ENCODE results near the gene MUC13. TPM values are rescaled to one million over a fixed set of nuclear protein-coding genes. Genes with fewer than 3 reads are reported as not detected.

The MUC13 gene
- polyA plus RNA-seq, 1 donor from 2014 or later, result not detected

DNA sequence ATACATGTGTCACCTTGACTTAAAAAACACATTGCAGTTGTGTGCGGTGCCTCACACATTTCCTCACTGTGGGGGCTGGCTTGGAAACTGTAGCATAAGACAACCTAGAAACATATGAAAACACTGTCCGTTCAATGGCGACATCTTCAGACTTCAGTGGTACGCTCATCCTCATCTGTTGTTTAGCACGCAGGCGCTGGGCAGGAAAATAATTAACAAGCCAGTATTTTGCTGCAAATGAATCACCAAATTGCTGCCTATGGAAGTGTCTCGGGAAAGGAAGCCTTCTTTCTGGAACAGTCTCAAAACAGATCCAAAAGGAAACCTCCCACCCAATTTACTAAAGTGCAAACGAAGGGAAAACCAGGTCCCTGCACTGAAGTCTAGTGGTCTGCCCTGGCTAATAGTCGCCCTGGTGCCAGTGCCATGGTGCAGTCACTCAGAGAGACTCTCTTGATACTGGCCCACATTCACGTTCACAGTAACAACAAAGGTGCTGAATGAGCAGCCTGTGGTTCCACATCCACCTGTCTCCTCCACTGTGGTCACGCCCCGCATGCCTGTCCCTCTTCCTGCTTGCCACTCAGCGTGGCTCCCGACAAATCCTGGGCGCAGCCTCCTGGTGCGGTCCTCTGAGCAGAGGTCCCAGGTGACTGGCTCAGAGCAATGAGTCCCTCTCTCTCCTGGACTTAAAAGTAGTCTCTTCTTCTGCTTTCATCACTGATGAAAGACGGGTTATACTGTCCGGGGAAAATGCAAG, 35.6 kb upstream of the MUC13 start:
- no peak overlapping the region for H3K27ac ChIP-seq (ENCODE audit: low read length)
- no peaks in the 10 kb centered on the region for H3K9me3 ChIP-seq (ENCODE audit: low read length)
- no peaks in the 10 kb centered on the region for H3K9me2 ChIP-seq (ENCODE audit: insufficient read depth, low read length)
- no peaks in the 10 kb centered on the region for H3K36me3 ChIP-seq (ENCODE audit: insufficient read depth, low read length)
- H3F3A ChIP-seq (ENCODE audit: insufficient read depth, low read length, poor library complexity, severe bottlenecking), result no peaks in the 10 kb centered on the region
- no peaks in the 10 kb centered on the region for H3K27me3 ChIP-seq (ENCODE audit: insufficient read depth, low read depth, low read length)
- H2AFZ ChIP-seq (ENCODE audit: low read depth, low read length), result no peak overlapping the region
- H3K9ac ChIP-seq (ENCODE audit: low read length), result no peak overlapping the region
- no peak for TF ChIP-seq SMC3 (conservative IDR thresholded peaks at IDR 0.05; ENCODE audit: poor library complexity)
- no peak for TF ChIP-seq EP300 (conservative IDR thresholded peaks at IDR 0.05; ENCODE audit: poor library complexity, severe bottlenecking)
- TF ChIP-seq, protein P1, sequence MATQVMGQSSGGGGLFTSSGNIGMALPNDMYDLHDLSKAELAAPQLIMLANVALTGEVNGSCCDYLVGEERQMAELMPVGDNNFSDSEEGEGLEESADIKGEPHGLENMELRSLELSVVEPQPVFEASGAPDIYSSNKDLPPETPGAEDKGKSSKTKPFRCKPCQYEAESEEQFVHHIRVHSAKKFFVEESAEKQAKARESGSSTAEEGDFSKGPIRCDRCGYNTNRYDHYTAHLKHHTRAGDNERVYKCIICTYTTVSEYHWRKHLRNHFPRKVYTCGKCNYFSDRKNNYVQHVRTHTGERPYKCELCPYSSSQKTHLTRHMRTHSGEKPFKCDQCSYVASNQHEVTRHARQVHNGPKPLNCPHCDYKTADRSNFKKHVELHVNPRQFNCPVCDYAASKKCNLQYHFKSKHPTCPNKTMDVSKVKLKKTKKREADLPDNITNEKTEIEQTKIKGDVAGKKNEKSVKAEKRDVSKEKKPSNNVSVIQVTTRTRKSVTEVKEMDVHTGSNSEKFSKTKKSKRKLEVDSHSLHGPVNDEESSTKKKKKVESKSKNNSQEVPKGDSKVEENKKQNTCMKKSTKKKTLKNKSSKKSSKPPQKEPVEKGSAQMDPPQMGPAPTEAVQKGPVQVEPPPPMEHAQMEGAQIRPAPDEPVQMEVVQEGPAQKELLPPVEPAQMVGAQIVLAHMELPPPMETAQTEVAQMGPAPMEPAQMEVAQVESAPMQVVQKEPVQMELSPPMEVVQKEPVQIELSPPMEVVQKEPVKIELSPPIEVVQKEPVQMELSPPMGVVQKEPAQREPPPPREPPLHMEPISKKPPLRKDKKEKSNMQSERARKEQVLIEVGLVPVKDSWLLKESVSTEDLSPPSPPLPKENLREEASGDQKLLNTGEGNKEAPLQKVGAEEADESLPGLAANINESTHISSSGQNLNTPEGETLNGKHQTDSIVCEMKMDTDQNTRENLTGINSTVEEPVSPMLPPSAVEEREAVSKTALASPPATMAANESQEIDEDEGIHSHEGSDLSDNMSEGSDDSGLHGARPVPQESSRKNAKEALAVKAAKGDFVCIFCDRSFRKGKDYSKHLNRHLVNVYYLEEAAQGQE (IDR thresholded peaks at IDR 0.05; ENCODE audit: borderline replicate concordance), result no peak
- no peak for TF ChIP-seq RAD21 (conservative IDR thresholded peaks at IDR 0.05)
- TF ChIP-seq MXI1 (conservative IDR thresholded peaks at IDR 0.05; ENCODE audit: poor library complexity, severe bottlenecking), result no peak
- no peak for TF ChIP-seq POLR2AphosphoS5 (IDR thresholded peaks at IDR 0.05)
- TF ChIP-seq, protein P2, sequence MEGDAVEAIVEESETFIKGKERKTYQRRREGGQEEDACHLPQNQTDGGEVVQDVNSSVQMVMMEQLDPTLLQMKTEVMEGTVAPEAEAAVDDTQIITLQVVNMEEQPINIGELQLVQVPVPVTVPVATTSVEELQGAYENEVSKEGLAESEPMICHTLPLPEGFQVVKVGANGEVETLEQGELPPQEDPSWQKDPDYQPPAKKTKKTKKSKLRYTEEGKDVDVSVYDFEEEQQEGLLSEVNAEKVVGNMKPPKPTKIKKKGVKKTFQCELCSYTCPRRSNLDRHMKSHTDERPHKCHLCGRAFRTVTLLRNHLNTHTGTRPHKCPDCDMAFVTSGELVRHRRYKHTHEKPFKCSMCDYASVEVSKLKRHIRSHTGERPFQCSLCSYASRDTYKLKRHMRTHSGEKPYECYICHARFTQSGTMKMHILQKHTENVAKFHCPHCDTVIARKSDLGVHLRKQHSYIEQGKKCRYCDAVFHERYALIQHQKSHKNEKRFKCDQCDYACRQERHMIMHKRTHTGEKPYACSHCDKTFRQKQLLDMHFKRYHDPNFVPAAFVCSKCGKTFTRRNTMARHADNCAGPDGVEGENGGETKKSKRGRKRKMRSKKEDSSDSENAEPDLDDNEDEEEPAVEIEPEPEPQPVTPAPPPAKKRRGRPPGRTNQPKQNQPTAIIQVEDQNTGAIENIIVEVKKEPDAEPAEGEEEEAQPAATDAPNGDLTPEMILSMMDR (IDR thresholded peaks at IDR 0.05; ENCODE audit: poor library complexity, severe bottlenecking), result no peak
- no peak for TF ChIP-seq TAF1 (IDR thresholded peaks at IDR 0.05; ENCODE audit: low read depth)
- TF ChIP-seq EZH2 (IDR thresholded peaks at IDR 0.05; ENCODE audit: borderline replicate concordance, insufficient read depth, low read length, poor library complexity, severe bottlenecking), result no peak
- H3K79me2 ChIP-seq (replicated peaks; ENCODE audit: insufficient read depth, low read length), result no peaks in the 10 kb centered on the region
- no peaks in the 10 kb centered on the region for H4K20me1 ChIP-seq (ENCODE audit: insufficient read depth)
- no peak overlapping the region for H3K4me2 ChIP-seq (ENCODE audit: low read length)
- no peak overlapping the region for H3K4me3 ChIP-seq (ENCODE audit: low read length)

DNA sequence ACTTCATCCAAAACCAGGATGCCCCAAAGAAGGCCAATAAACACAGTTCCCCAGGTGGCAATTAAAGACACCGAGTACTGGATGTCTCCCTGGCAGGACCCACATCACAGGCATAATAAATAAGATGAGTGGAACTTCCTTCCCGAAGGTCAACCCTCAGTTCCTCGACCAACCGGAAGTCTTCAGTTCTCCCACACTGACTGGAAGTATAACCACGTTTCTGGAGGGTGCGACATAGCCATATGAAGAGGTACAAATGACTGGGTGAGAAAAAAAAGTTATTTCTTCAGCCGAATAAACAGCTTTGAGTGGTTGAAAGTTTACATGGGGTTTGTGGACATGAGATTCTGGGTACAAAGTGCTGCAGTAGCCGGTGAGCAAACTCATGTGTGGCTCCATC, 34.6 kb upstream of the MUC13 start:
- Histone ChIP-seq H3K4me3 (ENCODE audit: low read length) (no peak overlapping the region), H3K27ac (ENCODE audit: low read length) (no peak overlapping the region), H3K9me2 (ENCODE audit: insufficient read depth, low read length) (no peaks in the 10 kb centered on the region), H3K36me3 (ENCODE audit: insufficient read depth, low read length) (no peaks in the 10 kb centered on the region), H3K9ac (ENCODE audit: low read length) (no peak overlapping the region), H3K79me2 (replicated peaks; ENCODE audit: insufficient read depth, low read length) (no peaks in the 10 kb centered on the region), H3K4me2 (ENCODE audit: low read length) (no peak overlapping the region), H3K27me3 (ENCODE audit: insufficient read depth, low read depth, low read length) (no peaks in the 10 kb centered on the region), H2AFZ (ENCODE audit: low read depth, low read length) (no peak overlapping the region), H4K20me1 (ENCODE audit: insufficient read depth) (no peaks in the 10 kb centered on the region), H3K9me3 (ENCODE audit: low read length) (no peaks in the 10 kb centered on the region), H3F3A (ENCODE audit: insufficient read depth, low read length, poor library complexity, severe bottlenecking) (no peaks in the 10 kb centered on the region)
- no peak for TF ChIP-seq RAD21 (conservative IDR thresholded peaks at IDR 0.05)
- TF ChIP-seq EP300 (conservative IDR thresholded peaks at IDR 0.05; ENCODE audit: poor library complexity, severe bottlenecking), result no peak
- no peak for TF ChIP-seq TAF1 (IDR thresholded peaks at IDR 0.05; ENCODE audit: low read depth)
- no peak for TF ChIP-seq EZH2 (IDR thresholded peaks at IDR 0.05; ENCODE audit: borderline replicate concordance, insufficient read depth, low read length, poor library complexity, severe bottlenecking)
- TF ChIP-seq, protein P2 (IDR thresholded peaks at IDR 0.05; ENCODE audit: poor library complexity, severe bottlenecking), result no peak
- no peak for TF ChIP-seq SMC3 (conservative IDR thresholded peaks at IDR 0.05; ENCODE audit: poor library complexity)
- no peak for TF ChIP-seq POLR2AphosphoS5 (IDR thresholded peaks at IDR 0.05)
- TF ChIP-seq MXI1 (conservative IDR thresholded peaks at IDR 0.05; ENCODE audit: poor library complexity, severe bottlenecking), result no peak
- TF ChIP-seq, protein P1 (IDR thresholded peaks at IDR 0.05; ENCODE audit: borderline replicate concordance), result no peak

Measured in neural cell (in vitro differentiated cells).